ELR (cell line): ENCODE measurements around the gene CARNS1.

Experiments
- DNase-seq: peaks from one replicate; pipeline ENCODE4 v3.0.0-alpha.2; 2015; ENCODE audit warnings: low read depth

CARNS1 gene

DNA sequence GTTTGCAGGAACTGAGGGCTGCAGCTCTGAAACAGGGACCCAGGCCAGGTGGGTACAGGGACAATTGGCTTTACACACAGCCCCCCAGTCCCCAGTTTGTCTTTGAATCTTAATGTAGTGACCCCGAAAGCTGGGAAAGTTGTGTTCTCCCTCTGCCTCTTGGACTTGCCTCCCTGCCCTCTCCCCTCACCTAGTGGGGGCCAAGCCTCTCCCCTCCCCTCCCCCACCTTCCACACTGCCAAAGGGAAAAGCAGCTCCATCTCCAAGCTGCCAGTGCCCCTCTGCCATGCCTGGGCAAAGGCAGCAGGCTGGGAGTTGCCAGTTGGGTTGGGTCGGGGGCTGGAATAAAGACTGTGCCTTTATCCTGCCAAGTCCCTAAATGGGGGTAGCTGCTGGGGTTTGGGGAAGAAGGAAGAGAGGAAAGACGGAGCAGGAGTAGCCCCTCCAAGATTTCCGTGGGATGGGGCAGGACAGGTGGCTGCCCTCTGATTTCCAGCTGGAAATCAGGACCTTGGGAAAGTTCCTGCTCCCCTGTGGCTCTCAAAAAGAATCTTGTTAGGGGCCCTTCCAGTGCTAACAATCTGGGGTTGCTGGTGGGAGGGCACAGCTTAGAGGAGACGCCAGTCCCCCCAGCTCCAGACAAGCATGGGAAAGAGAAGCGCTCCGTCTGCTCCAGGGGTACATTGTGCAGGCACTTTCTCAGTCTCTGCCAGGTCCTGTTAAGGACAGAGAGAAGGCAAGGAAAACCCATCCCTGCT, 39.2 kb upstream of the CARNS1 start:
- no peak for DNase-seq

DNA sequence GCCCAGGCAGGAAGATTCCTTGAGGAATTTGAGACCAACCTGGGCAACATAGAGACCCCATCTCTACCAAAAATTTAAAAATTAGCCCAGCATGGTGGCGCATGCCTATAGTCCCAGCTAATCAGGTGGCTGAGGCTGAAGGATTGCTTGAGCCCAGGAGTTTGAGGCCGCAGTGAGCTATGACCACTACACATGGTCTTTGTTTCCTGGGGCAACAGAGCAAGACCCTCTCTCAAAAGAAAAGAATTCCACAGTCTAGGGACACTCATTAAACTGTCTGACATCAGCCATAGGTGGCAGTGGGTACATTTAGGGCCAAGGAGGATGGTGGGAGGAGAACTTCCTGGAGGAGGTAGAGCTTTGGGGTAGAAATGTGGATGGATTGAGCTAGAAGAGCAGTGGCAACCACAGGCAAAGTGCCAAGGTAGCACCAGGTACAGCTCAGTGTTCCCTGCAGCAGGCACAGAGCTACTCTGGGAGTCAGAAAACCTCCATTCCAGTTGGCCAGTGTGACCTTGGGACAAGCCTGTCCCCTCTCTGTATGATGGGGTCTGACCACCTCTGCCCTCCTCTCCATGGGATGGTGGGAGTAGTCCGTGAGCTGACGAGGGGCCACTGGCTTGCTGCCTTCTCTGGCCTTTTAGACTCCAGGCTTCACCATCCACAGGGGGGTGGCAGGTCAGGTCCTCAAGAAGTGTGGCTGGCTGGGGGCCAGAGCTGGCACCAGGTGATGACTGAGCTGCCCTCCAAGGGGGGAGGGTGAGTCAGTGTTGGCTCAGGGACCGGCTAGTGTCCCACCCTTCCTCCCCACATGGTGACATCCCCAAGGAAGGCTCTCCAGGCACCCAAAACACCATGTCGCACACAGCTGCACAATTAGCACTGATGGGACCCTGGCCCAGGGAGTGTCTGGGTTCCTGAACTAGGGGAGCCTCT, 38.3 kb upstream of the CARNS1 start:
- no peak for DNase-seq

DNA sequence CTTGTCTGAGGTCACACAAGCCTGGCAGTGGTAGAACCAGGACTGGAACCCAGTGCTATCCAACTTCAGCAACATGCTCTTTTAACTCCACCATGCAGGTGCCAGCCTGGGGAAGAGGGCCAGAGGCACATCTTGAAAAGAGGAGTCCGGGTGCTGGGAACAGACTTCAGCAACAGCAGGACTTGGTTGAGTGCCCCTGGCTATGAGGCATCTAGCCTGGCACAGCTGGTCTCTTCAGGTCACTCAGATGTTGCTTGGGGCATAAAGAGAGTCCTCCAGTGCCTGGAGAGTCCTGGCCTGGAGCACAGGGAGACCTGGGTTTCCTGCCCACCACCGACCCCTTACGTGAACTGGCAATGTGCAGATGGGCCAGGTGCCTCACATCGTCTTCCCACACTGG, 36.9 kb upstream of the CARNS1 start:
- no peak for DNase-seq

DNA sequence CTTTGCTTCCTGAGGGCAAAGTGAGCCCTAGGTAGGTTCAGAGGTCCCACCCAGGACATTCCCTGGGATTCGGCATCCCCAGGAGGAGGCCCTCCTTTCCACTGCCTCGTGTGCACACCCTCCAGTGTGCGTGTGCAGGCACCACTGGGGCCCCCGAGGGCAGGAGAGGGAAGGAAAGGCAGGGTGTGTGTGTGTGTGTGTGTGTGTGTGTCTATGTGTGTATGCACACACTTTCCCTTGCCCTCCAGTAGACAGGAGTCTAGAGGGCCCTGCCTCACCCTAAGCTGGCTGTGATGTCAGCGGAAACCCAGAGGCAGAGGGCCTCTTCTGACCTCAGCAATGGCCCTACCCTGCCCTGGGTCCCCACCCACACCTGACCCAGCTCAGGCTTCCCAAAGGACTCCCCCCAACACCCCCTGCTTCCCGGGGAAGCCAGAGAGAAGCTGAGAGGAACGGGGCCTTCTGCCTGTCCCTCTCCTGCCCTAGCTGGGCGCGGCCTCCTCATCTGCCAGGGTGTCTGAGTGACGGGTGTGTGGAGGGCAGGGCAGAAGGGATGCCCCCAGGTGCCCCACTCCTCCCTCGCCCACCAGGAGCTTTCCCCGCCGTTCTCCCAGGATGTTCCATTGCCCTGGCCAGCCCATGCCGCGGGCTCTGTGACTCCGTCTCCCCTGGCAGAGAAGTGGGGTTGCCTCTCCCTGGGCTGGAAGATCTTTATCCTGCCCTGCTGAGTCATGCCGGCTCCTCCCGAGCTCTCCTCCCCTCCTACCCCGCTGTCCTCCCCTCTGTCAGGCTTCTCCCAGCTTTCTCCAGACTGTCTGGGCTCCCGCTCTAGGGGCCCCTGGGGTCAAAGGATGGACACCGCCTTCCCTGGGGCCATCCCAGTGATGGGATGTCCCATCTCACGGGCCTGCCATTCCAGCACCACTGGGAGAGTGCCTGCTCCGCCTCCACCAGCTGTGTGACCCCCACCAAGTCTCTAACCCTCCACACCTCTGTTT, 36.1 kb upstream of the CARNS1 start:
- peak; percentile 84 for DNase-seq

DNA sequence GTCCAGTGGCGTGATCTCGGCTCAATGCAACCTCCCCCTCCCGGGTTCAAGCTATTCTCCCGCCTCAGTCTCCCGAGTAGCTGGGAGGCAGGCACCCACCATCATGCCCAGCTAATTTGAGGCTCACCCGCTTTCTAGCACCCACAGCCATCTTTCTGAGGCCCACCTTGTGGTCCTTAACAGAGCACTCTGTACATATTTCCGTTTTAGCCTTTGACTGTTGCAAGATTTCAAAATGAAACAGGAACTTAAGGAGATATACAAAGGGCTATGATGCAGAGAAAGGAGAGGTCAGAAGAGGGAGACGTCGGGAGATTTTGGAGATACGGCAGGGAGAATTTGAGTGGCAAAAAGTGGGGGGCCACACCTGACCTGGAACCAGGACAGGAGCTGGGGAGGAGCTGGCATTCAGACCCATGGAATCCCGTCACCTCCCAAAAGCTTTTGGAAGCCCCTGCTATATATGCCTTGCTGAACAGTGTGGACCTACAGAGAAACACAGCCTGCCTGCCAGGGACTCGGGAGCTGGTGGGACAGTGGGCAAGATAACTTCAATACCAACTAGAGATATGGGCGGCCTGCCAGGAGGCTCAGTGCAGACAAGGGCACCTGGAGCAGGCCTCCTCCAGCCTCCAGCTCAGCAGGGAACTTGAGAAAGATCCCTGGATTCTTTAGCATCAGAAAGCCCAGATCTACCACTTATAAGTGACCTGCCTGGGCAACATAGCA, 34.1 kb upstream of the CARNS1 start:
- no peak for DNase-seq

DNA sequence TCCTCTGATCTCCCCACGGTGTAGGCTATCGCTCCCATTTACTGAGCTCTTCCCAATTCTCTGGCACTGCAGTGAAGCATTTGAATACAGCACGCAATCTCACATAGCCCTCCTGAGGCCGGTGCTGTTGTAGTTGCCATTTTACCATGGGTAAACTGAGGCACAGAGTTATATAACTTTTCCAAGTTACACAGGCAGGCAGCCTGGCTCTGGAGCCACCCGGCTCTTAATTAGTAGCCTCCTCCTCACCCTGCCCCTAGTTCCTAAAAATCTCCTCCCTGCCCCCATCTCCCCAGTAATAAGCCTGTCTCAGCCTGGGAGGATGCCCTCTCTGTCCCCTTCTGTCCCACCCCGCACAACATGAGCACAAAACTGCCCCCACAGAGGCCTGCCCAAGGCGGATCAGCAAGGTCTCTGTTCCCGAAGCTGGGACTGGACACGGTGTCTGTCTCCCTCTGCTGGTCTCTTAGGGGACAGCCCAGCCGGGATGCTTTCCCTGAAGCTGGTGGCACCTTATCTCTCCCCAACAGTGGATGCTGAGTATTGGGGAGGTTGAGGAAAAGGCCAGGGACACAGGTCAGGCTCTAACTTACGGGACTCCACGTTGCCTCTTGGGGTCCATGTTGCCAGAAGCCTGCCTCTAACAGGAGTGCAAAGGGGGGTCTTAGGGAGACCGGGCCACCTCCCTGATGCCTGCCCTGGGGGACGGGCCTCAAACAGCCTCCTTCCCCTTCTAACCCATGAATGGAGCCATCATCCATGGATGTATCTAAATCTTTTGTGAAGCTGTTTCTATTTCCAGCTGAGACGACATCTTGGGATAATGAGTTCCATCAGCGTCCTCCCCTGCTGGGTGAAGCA, 33.0 kb upstream of the CARNS1 start:
- peak; percentile 81 for DNase-seq

DNA sequence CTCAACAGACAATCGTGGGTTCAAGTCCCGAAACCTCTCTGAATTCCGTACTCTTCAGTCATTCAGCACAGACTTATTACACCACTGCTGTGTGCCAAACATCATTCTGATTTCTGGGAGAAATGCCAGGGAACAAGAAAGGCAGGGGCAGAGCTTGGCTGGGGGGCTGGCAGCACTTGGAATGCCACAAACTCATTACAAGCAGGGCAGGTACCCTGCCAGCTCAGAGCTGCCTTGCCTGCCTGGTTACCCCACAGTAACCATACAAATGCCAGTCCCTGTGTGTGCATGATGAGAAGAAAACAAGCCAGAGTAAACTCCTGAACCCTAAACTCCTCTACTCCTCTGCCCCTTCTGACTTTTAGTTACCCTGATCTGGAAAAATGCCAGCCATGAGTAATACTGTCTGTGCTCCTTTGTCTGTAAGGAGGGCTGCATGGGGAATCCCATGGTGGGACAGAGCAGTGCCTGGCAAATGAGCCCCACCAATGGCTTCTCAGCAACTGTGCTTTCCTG, 30.6 kb upstream of the CARNS1 start:
- peak; percentile 62 for DNase-seq

DNA sequence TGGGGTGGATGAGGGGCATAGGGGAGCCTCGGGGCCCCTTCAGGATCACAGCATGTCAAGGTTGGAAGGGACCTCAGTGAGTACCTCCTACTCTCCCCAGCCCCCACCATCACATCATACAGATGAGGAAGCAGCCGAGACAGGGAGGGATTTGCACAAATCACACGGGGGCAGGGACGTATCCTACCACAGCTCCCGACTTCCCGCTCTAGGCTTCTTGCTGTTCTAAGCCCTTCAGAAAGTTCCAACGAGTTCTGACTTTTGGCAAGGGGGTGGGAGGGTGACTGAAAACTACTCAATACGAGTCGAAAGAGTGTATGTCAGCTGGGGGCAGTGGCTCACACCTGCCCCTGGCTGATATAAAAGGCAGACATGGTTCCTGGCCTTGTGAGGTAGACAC, 28.4 kb upstream of the CARNS1 start:
- DNase-seq = no peak

DNA sequence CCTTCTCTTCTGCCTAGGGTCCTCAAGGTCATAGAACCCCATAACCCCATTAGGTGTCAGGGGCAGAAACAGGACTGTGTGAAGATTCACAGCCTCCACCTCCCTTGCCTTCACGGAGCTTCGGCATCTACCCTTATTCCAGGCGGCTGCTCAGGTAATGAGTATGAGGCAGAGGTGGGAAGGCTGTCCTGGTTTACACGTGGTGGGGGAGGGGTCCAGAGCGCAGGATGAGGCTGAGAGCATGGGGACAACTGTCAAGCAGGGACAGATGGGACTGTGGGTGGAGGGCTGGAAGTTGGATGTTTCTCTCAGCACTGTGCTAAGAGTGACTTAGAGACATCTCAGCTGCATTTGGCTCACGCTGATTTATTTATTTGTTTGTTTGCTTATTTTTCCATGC, 28.0 kb upstream of the CARNS1 start:
- DNase-seq = no peak

DNA sequence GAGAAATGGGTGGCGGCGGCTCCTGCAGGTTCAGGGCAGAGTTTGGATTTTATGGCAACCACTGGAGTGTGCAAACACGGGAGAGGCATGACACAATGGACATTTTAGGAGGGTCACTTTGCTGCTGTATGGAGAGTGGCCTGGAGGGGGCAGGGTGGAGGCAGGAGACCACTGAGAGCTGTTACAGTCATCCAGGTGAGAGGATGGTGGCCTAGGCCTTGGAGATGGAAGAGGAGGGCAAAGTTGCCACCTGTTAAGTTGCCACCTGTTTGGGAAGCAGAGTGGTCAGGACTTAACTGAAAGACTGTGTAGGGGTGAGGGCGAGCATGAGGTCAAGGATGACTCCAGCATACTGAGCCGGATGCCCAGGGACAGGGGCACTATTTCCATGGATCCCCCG, 26.0 kb upstream of the CARNS1 start:
- DNase-seq = peak; percentile 46

DNA sequence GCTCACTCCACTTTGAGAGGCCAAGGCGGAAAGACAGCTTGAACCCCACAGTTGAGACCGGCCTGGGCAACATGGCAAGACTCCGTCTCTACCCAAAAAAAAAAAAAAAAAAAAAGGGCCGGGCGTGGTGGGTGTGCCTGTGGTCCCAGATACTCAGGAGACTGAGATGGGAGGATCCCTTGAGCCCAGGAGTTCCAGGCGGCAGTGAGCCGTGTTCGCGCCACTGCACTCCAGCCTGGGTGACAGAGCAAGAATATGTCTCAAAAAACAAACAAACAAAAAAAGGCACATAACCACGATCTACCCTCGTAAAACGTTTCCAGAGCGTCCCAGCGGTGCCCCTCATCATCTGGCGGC, 24.6 kb upstream of the CARNS1 start:
- DNase-seq = no peak

DNA sequence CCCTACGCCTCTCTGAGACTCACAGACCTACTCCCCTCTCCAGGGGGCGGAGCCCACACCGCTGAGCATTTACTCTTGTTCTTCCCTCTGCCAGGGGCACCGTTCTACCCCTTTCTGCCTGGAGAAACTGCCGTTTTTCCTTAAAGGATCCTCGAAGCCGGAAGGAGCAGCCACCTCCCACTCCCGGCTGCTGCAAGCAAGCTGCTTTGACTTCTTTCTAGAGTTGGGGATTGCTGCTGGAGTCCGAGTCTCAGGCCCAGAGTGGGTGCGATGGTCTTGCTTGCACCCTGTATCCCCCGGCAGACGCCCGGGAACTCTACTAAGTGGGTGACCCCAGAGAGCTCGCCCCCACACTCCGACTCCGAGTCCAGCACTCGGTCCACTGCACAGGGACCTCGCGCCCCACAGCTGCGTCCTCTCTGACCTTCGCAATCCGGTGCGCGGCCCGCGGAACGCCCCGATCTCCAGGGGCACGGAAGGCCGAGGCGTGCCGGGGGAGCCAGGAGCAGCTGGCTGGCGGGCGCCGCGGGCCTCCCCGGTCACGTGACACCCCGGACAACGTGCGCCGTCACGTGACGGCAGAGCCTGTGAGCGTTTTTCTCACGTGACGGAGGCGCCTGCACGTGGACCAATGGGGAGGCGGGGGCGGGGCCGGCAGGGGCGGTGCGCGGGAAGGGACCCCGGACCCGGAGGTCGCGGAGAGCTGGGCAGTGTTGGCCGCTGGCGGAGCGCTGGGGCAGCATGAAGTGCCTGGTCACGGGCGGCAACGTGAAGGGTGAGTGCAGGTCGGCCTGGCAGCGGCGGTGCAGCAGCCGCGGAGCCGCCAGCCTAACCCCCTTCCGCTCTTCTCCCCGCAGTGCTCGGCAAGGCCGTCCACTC, 23.9 kb upstream of the CARNS1 start, which contains the start of gene RAD9A:
RAD9A (plus strand) TSS at position 683 of the 879 bp plus-strand sequence; CDS start at position 742, 59 bp downstream.
- peak; percentile 96 for DNase-seq

DNA sequence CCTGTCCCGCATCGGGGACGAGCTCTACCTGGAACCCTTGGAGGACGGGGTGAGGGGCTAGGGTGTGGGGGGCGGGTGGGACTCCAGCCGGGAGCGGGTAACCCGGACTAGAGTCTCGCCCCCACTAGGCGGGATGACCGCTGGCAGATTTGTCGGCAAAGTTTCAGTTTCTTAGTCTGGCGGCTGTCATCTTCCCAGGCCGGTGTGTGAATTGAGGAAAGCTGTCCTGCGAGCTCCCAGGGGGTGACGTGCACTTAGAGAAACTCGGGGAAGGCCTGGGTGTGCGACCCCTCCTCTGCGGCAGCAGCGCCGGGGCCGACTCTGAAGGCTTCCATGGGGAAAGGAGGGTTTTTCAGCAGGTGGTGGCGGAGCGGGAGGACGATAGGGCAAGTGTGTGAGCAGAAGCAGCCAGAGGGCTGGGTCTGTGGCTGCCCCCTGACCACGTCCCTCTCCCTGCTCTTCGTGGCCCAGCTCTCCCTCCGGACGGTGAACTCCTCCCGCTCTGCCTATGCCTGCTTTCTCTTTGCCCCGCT, 23.2 kb upstream of the CARNS1 start:
- peak; percentile 42 for DNase-seq

DNA sequence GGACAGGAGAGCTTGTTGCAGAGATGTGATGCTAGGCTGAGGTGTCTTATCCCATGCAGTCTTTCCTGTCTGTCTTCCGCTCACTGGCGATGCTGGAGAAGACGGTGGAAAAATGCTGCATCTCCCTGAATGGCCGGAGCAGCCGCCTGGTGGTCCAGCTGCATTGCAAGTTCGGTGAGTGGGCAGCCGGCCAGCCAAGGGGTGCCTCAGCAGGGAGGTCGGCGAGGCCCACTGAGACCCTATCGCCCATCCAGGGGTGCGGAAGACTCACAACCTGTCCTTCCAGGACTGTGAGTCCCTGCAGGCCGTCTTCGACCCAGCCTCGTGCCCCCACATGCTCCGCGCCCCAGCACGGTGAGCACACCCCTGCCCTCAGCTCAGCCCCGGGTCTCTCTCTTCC, 22.0 kb upstream of the CARNS1 start:
- no peak for DNase-seq

DNA sequence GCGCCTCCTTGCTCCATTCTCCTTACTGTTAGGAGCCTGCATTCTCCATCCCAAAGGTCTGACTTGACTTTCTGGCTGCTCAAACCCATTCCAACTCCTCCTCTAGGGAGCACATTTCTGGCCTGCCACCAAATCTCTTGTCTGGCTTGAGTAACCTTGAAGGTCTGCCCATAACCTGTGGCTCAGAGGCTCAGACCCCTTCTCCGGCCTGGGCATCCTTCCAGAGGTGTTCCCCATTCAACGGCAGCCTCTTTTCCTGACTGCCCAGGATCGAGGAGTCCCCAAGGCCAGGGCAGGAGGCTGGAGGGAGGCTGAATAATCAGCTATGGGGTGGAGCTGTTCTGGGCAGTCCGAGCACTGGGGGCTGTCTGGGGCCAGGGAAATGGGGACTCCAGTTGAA, 21.5 kb upstream of the CARNS1 start:
- DNase-seq = no peak

DNA sequence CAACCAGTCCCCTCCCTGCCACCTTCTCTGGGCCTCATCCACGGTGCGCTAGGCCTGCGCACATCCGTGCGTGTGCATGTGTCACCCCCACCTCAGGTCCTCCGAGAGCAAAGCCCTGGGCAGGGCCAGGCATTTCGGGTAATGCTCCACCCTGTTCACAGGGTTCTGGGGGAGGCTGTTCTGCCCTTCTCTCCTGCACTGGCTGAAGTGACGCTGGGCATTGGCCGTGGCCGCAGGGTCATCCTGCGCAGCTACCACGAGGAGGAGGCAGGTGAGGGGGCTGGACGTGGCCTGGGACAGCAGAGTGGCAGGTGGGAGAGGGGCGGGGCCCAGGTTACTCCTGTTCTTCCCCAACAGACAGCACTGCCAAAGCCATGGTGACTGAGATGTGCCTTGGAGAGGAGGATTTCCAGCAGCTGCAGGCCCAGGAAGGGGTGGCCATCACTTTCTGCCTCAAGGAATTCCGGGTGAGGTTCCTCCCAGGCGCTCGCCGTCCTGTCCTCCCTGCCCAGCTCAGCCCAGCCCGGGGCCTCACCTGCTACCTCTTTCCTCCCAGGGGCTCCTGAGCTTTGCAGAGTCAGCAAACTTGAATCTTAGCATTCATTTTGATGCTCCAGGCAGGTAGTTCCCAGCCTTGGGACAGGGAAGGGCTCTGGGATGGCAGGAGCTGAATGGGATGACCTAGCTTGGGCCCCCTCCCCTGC, 19.8 kb upstream of the CARNS1 start:
- DNase-seq = no peak

DNA sequence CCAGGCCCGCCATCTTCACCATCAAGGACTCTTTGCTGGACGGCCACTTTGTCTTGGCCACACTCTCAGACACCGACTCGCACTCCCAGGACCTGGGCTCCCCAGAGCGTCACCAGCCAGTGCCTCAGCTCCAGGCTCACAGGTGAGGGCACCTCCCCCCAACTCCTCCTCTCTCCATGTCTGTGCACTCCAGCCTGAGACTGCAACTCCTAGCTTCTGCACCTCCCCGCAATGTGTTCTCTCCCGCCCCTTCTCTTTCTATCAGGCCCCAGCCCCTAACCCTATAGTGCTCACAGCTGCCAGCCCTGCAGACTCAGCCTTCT, 19.3 kb upstream of the CARNS1 start:
- no peak for DNase-seq
